Liver (tissue), 9 donors: ENCODE measurements around the gene RGS14. TPM values are rescaled to one million over a fixed set of nuclear protein-coding genes. Genes with fewer than 3 reads are reported as not detected.

Experiments
- DNase-seq: peaks from one replicate; pipeline ENCODE4 v3.0.0-alpha.2; 2017; ENCODE audit warnings: low spot score
- H3K27ac ChIP-seq, 2 donors: one replicate each; pipeline ENCODE4 v1.7.0; 2013; ENCODE audit warnings: inconsistent platforms in 2 of 2, low read length in 2 of 2, control low read depth in 1 of 2, low read depth in 1 of 2, mild to moderate bottlenecking in 1 of 2
- H3K27me3 ChIP-seq, 4 donors: one replicate each; pipeline versions ENCODE4 v1.6.1 to v1.7.0; 2013; ENCODE audit warnings: low read length in 3 of 4, inconsistent platforms in 1 of 4, mild to moderate bottlenecking in 1 of 4, moderate library complexity in 1 of 4; ENCODE audit not compliant: control insufficient read depth in 4 of 4, insufficient read depth in 4 of 4
- H3K36me3 ChIP-seq, 4 donors: one replicate each; pipeline versions ENCODE4 v1.6.1 to v1.7.0; 2013; ENCODE audit warnings: low read length in 3 of 4, mild to moderate bottlenecking in 3 of 4, low read depth in 1 of 4, moderate library complexity in 1 of 4; ENCODE audit not compliant: control insufficient read depth in 4 of 4, insufficient read depth in 3 of 4
- H3K4me1 ChIP-seq, 4 donors: one replicate each; pipeline versions ENCODE4 v1.6.1 to v1.7.0; 2013; ENCODE audit warnings: low read length in 3 of 4, mild to moderate bottlenecking in 3 of 4, moderate library complexity in 1 of 4; ENCODE audit not compliant: control insufficient read depth in 4 of 4, insufficient read depth in 4 of 4
- H3K4me3 ChIP-seq, 3 donors: one replicate each; pipeline versions ENCODE4 v1.6.1 to v1.7.0; 2013; ENCODE audit warnings: low read length in 3 of 3, control low read depth in 1 of 3, low read depth in 1 of 3, mild to moderate bottlenecking in 1 of 3
- H3K9ac ChIP-seq, 2 donors: one replicate each; pipeline ENCODE4 v1.7.0; 2013; ENCODE audit warnings: low read length in 2 of 2, mild to moderate bottlenecking in 2 of 2, moderate library complexity in 2 of 2, control low read depth in 1 of 2, low read depth in 1 of 2
- H3K9me3 ChIP-seq, 4 donors: one replicate each; pipeline versions ENCODE4 v1.6.1 to v1.7.0; 2013; ENCODE audit warnings: low read length in 3 of 4; ENCODE audit not compliant: control insufficient read depth in 4 of 4
- ATF3 ChIP-seq: IDR thresholded peaks from 2 replicates; pipeline ENCODE4 v1.6.1; 2016; ENCODE audit warnings: antibody characterized with exemption
- CTCF ChIP-seq: fragments of 150-350 bp; IDR thresholded peaks from 2 replicates; pipeline ENCODE4 v1.5.1; 2017; ENCODE audit warnings: improper control_type of control experiment, low read depth, low read length; ENCODE audit not compliant: missing input control
- EGR1 ChIP-seq, 2 donors: IDR thresholded peaks; 2 replicates each; pipeline ENCODE4 v1.6.1; 2016 to 2018; ENCODE audit warnings: antibody characterized with exemption in 2 of 2, low read depth in 2 of 2
- FOXA1 ChIP-seq: IDR thresholded peaks from 2 replicates; pipeline ENCODE4 v1.6.1; 2016; ENCODE audit warnings: antibody characterized with exemption
- FOXA2 ChIP-seq: IDR thresholded peaks from 2 replicates; pipeline ENCODE4 v1.6.1; 2016; ENCODE audit warnings: antibody characterized with exemption
- GABPA ChIP-seq, 2 donors: IDR thresholded peaks in 1 of 2; conservative IDR thresholded peaks in 1 of 2; 2 replicates each; pipeline ENCODE4 v1.6.1; 2016; ENCODE audit warnings: antibody characterized with exemption in 2 of 2, mild to moderate bottlenecking in 1 of 2, moderate library complexity in 1 of 2
- HNF4A ChIP-seq, 2 donors: conservative IDR thresholded peaks; 2 replicates each; pipeline ENCODE4 v1.6.1; 2016; ENCODE audit warnings: antibody characterized with exemption in 2 of 2, mild to moderate bottlenecking in 2 of 2
- HNF4G ChIP-seq: IDR thresholded peaks from 2 replicates; pipeline ENCODE4 v1.6.1; 2016; ENCODE audit warnings: antibody characterized with exemption
- JUND ChIP-seq, 2 donors: IDR thresholded peaks; 2 replicates each; pipeline ENCODE4 v1.6.1; 2016; ENCODE audit warnings: antibody characterized with exemption in 2 of 2
- MAX ChIP-seq: IDR thresholded peaks from 2 replicates; pipeline ENCODE4 v1.6.1; 2016; ENCODE audit warnings: antibody characterized with exemption
- NR2F2 ChIP-seq: IDR thresholded peaks from 2 replicates; pipeline ENCODE4 v1.6.1; 2016; ENCODE audit warnings: antibody characterized with exemption
- RAD21 ChIP-seq, 2 donors: IDR thresholded peaks; 2 replicates each; pipeline ENCODE4 v1.6.1; 2016; ENCODE audit warnings: antibody characterized with exemption in 2 of 2, mild to moderate bottlenecking in 2 of 2
- REST ChIP-seq: IDR thresholded peaks from 2 replicates; pipeline ENCODE4 v1.6.1; 2016; ENCODE audit warnings: antibody characterized with exemption, mild to moderate bottlenecking
- RXRA ChIP-seq, 2 donors: IDR thresholded peaks; 2 replicates each; pipeline ENCODE4 v1.6.1; 2017 to 2018; ENCODE audit warnings: antibody characterized with exemption in 2 of 2, mild to moderate bottlenecking in 1 of 2
- SP1 ChIP-seq: IDR thresholded peaks from 2 replicates; pipeline ENCODE4 v1.6.1; 2018; ENCODE audit warnings: antibody characterized with exemption, mild to moderate bottlenecking
- TAF1 ChIP-seq: conservative IDR thresholded peaks from 2 replicates; pipeline ENCODE4 v1.6.1; 2016; ENCODE audit warnings: antibody characterized with exemption, mild to moderate bottlenecking
- YY1 ChIP-seq: IDR thresholded peaks from 2 replicates; pipeline ENCODE4 v1.6.1; 2016; ENCODE audit warnings: antibody characterized with exemption, mild to moderate bottlenecking
- ZBTB33 ChIP-seq: IDR thresholded peaks from 2 replicates; pipeline ENCODE4 v1.6.1; 2016; ENCODE audit warnings: antibody characterized with exemption
- WGBS: extraction: QIAGEN DNeasy Blood & Tissue Kit; methylation state at CpG from one replicate; pipeline ENCODE4 v1.1.7; 2013; 5-methylcytosine and 5-hydroxymethylcytosine counted together
- polyA plus RNA-seq, 2 donors: library from polyadenylated mRNA; stranded (reverse) in 1 of 2; unstranded in 1 of 2; fragments of 200-250 nt in 1 of 2; fragments of >200 nt in 1 of 2; fragmentation: Nextera tagmentation in 1 of 2; extraction: Ambion mirVana in 1 of 2; gene quantifications; one replicate each; pipeline versions ENCODE4 v1.2.1 to v1.2.3, GENCODE V29; 2013 to 2015
- total RNA-seq, 2 donors: library from RNA; depleted of rRNA; stranded (reverse); fragments of >200 nt; gene quantifications; one replicate each; pipeline ENCODE4 v1.2.3, GENCODE V29; 2014
- donor health status: healthy.
- donor health status: healthy.
- donor health status: healthy.
- donor health status: healthy.
- donor health status: healthy.

The RGS14 gene
- total and polyA plus RNA-seq, 4 donors, result 10.2 to 53.8 (median 33.3) TPM

GRCh38 chr5:177330991-177331842 is 26.5 kb upstream of the RGS14 start:
- 82% methylated on average over 27 of the region's 27 CpGs for WGBS
- H3K36me3 ChIP-seq, result peaks cover 23 to 64% (median 36%) of the 10 kb centered on the region in 4 donors
- DNase-seq, result no peak

More at GRCh38 chr5:177330991-177331842, 26.5 kb upstream of the RGS14 start:
- TF ChIP-seq MAX, result no peak
- TF ChIP-seq SP1, result no peak
- no peak for TF ChIP-seq YY1
- TF ChIP-seq RXRA (IDR thresholded peaks at IDR 0.05), result no peak
- no peak for TF ChIP-seq HNF4A (conservative IDR thresholded peaks at IDR 0.05)
- no peak for TF ChIP-seq GABPA (IDR thresholded peaks at IDR 0.05 in 1 of 2, conservative IDR thresholded peaks at IDR 0.05 in 1 of 2)
- no peak for TF ChIP-seq FOXA2
- TF ChIP-seq ZBTB33, result no peak
- TF ChIP-seq CTCF, result no peak
- TF ChIP-seq FOXA1, result no peak
- no peak for TF ChIP-seq RAD21 (IDR thresholded peaks at IDR 0.05)
- TF ChIP-seq EGR1 (IDR thresholded peaks at IDR 0.05; ENCODE audit: low read depth in 2 of 2), result no peak
- TF ChIP-seq NR2F2, result no peak
- no peak for TF ChIP-seq JUND (IDR thresholded peaks at IDR 0.05)
- no peak for TF ChIP-seq REST
- TF ChIP-seq ATF3, result no peak
- no peak for TF ChIP-seq HNF4G
- TF ChIP-seq TAF1, result no peak
- H3K9ac ChIP-seq, result no peak overlapping the region
- no peaks in the 10 kb centered on the region for H3K9me3 ChIP-seq
- H3K27me3 ChIP-seq, result no peaks in the 10 kb centered on the region
- H3K4me3 ChIP-seq, result no peak overlapping the region
- peaks cover 1 to 3% (median 2%) of the 10 kb centered on the region in 4 donors for H3K4me1 ChIP-seq
- no peak overlapping the region for H3K27ac ChIP-seq
